Activated CD4-positive, alpha-beta T cell treated with anti-CD3 and anti-CD28 coated beads for 4 hours (primary cell): ENCODE measurements around the gene TTLL11.

Source experiments
- DNase-seq, 2 donors: peaks; one replicate each; pipeline ENCODE4 v3.0.0-alpha.2; 2020

TTLL11 gene, protein sequence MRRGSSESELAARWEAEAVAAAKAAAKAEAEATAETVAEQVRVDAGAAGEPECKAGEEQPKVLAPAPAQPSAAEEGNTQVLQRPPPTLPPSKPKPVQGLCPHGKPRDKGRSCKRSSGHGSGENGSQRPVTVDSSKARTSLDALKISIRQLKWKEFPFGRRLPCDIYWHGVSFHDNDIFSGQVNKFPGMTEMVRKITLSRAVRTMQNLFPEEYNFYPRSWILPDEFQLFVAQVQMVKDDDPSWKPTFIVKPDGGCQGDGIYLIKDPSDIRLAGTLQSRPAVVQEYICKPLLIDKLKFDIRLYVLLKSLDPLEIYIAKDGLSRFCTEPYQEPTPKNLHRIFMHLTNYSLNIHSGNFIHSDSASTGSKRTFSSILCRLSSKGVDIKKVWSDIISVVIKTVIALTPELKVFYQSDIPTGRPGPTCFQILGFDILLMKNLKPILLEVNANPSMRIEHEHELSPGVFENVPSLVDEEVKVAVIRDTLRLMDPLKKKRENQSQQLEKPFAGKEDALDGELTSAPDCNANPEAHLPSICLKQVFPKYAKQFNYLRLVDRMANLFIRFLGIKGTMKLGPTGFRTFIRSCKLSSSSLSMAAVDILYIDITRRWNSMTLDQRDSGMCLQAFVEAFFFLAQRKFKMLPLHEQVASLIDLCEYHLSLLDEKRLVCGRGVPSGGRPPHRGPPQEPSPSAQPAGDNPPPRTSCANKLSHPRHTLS

DNA sequence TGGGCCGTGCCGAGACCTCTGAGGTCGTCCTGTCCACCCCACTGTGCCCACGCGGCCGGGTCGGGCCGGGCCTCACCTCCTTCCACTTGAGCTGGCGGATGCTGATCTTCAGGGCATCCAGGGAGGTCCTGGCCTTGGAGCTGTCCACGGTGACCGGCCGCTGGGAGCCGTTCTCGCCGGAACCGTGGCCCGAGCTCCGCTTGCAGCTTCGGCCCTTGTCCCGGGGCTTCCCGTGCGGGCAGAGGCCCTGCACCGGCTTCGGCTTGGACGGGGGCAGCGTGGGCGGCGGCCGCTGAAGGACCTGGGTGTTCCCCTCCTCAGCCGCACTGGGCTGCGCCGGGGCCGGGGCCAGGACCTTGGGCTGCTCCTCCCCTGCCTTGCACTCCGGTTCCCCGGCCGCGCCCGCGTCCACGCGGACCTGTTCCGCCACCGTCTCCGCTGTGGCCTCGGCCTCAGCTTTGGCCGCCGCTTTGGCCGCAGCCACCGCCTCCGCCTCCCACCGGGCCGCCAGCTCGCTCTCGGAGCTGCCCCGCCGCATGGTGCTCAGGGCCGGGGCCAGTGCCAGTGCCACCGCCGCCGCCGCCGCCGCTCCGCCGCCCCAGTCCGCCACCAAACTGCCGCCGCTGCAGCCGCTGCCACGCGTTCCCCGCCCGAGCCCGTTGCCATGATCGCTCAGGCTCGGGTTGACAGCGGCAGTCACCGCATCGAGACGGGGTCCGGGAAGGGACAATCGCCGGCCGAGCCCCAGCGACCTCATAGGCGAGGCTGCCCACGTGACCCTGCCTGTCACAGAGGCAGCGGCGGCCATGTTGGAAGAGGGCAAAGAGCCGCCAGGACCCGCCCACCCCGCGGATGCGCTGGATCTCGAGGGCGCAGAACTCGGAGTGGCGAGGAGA lies at the start of gene TTLL11:
Gene TTLL11 (minus strand): TSS at position 698 of the 896 bp plus-strand sequence. CDS start 160 bp downstream, at position 538.
- DNase-seq = peak; percentile 95 to 96

DNA sequence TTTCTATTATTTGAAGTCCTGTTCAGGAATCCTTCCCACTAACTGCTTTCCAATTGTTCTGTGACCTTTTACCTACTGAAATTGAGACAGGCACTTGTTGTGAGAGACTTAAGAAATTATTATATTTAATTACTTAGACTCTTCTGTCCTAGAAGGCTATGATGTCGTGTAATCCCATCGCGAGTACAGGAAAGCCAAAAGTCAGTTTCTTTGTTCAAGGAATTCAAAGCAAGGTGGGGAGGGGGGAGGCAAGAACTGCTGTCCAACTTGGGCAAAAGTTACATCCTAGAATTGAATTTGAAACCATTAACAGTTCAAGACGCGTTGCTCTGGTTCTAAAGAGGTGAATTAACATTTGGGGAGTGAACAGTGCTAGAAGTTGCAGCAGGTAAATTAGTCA lies 48.6 kb upstream of the TTLL11 start:
- no peak for DNase-seq

DNA sequence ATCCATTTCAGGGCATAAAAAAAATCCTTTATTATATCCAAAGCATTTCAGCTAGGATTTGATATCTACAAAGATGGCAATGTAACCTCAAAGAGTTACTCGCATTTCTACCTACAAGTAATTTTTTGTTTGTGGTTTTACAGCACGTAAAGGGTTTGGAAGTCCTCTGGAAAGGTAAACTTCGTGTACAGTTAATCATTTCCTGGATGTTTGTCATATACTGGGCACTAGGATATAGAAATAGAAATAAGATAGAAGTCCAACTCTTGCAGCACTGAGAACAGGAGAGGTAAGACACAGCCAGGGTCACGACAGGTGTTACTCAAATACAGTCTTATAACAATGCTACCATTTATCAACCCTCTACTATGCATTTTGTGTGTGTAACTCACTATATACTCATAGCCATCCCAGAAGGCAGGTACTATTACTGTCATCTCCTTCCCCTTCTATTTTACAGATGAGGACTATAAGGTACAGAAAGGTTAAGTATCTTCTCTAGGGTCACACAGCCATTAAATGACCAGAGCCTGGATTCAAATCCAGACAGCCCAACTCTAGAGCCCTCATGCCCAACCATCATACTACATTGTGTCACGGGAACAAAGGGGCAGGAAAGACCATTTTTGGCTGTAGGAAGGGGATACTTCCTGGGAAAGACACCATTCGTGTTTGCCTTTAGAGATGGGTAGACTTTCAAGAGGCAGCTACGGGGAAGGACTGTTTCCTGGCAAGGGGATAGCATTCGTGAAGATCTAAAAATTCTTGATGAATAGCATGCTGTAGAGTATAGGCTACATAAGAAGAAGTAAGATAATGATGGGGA lies 47.5 kb upstream of the TTLL11 start:
- DNase-seq = no peak

DNA sequence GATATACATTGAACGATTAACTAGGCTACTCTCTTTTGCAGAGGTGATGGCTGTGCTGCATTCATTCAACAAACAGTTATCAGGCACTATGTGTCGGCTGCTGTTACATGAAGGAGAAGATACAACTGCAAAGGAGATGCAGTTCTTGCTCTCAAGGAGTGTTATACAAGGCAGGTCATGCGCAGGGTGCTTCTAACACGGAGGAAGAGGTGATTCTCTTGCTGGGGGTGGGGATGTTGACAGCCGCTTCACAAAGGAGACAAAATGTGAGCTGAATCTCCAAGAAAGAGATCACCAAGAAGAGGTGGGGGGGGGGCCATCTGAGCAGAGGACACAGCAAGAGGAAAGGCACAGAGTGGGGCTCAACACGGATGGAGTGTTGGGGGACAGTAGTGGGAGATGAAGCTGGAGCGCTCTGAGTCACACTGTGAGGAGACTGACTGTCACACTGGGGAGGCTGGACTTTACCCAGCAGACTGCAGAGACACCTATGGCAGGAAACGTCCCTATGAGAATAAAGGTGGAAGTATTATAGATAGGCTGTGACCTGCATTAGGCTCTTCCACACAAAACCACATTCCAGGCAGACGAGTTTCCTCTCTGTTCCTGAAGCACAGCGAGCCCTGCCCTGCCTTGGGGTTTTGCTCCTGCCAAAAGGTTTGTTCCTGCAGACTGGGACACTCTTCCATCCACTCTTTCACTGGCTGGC lies 45.6 kb upstream of the TTLL11 start:
- DNase-seq = no peak

DNA sequence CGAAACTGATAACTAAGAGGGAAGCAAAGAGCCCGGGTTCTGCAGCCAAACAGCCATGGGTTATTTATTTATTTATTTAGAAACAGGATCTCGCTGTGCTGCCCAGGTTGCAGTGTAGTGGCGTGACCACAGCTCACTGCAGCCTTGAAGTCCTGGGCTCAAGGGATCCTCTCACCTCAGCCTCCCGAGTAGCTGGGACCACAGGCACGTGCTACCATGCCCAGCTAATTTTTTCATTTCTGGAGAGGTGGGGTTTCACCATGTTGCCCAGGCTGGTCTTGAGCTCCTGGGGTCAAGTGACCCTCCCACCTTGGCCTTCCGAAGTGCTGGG lies 42.4 kb upstream of the TTLL11 start:
- no peak for DNase-seq

DNA sequence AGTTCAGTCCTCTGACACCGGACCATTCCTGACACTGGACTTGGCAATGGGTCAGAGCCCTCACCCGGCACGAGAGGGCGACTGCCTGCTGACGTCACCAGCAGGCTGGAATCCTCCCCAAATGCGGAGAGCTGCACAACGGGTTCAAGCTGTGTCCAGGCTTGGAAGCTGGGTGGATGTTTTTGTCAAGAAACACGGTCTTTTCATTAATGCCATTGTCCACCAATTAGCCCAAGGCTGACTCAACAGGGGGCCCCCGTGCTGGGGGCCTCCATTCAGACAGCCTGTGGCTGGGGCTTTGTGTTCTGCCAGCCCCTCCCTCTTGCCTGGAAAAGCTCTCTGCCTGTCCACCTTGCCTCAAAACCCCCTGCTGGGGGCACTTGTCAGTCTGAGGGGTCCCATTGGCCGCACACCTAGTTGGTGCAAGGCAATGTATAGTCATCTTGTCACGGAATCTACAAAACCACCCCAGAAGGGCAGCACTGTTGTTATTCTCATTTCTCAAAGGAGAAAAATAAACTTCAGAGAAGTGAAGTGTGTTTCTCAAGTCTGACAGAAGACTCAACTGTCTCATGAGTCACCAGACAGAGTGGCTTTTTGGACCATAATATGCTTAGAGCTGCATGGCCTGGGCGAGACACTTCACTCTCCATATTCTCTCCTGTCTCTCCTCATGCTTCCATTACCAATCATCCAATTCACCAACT lies 41.9 kb upstream of the TTLL11 start:
- no peak for DNase-seq

DNA sequence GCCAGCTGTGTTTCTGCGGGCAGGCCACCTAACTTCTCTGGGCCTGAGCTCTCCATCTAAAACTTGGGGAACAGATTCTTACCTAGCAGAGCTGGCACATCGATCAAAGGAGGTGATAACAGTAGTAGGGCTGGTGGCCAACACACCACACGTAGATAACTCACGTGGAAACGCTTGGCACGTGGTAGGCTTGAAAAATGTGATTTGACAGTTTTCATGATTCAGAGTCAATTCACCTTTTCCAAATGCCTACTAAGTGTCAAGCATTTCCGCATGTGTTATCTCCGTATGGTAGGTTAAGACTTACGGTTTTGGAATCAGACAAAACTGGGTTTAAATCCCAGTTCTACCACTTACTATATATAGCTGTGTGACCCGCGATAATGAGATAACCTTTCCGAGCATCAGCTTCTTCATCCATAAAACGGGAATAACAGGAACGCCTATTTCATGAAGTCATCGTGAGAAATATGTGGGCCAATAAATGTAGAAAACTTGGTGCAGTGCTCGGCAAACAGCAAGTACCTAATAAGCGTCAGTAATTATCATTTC lies 41.0 kb upstream of the TTLL11 start:
- DNase-seq = no peak

DNA sequence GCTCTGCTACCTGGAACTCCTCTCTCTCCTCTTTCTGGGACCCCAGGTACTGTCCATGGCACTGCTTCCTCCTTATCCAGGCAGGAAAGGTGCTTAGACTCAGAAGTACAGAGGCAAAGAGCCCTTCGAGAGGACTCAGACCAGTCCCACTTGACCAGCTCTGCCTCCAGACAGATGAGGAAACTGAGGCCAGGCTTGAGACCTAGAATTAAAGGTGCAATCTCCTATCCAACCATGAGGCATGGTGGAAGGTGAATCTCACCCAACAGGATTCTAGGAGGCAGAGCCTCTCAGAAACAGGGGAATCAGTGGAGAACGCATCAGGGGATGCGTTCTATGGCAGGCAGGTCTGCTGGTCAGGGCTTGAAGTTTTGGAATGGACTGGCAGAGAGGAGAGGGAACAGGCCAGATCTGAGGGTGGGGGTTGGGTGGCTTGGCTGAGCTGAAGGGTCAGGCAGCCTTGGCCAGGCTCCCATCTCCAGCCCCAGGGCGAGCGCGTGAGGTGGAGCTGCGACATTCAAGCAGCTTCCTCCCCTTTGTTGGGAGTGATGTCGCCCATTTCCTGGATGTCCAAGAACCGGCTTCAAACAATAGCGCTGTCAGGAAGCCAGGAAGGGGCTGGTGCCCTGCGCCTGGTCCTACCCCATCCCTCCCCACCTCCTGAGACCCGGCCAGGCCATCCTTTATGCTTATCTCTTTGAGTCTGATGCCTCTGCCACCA lies 40.3 kb upstream of the TTLL11 start:
- DNase-seq = no peak

DNA sequence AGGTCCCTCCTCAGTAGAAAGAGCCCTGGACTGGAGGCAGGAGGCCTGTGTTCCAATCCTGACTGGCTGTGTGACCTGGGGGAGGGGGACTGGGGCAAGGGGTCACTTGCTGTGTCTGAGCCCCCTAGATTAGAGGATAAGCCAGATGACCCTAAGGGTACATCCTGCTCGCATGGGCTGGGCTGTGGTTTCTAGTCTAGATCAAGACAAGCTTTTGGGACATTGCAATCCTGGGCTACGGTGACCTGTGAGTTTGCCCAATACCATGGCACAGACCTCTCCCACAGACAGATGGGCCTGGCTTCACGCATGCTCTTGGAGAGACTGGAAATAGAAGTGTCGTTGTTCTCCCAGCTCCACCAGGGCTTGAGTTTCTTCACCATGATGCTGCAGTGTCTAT lies 39.4 kb upstream of the TTLL11 start:
- DNase-seq = no peak

DNA sequence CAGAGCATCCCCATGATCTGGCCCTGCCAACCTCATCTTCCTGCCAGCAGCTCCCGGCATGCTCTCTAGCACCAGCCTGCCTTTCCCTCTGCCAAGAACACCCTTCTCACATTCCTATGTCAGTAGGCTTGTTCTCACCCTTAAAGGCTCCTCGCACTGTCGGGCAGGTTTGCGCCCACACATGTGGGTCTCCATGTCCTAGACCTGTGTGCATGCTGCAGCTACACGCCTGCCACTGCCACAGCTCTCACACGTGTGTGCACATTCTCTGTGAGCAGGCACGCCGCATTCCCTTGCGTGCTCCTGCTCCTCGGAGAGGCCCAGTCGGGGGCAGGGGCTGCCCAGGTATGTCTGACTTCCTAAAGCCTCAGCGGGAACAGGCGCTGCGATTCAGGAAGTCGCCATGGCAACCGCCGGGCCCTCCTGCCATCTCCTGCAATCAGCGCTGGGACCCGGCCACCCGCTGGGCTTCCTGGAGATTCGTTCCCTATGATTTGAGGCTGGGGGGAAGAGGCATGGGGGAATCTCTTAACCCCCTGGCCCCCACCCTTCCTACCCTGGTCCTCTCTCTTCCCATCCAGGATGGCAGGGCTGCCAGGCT lies 38.4 kb upstream of the TTLL11 start:
- DNase-seq = no peak

DNA sequence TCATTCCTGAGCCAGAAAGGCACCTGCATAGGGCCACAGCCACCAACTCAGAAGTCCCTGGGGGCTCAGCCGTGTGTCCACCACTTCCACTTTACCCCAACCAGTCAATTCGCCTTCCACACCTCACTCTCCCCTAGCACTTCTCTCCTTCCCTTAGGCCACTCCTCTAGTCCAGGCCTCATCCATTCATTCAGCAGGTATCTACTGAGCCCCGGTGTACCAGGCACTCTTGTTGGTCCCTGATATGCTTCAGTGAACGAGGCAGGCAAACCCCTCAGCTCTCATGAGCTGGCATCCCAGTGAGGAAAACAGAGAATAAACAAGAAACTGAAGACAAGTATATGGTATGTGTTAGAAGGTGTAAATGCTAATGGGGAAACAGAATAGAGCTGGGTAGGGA lies 37.7 kb upstream of the TTLL11 start:
- no peak for DNase-seq

DNA sequence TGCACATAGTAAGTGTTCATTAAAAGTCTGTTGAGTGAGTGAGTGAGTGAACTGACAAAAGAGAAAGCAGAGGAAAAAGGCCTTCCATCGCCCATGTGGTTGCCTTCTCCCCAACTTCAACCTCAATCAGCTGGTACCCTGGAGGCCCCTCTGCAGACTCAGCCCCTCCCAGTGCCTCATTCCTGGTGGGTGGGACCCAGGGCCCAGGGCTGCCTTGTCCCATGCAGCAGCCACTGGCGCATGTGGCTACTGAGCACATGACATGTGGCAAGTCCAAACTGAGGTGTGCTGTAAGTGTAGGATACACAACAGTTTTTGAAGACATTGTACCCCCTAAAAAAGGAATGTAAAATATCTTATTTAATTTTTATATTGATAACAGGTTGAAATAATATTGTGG lies 36.9 kb upstream of the TTLL11 start:
- no peak for DNase-seq

DNA sequence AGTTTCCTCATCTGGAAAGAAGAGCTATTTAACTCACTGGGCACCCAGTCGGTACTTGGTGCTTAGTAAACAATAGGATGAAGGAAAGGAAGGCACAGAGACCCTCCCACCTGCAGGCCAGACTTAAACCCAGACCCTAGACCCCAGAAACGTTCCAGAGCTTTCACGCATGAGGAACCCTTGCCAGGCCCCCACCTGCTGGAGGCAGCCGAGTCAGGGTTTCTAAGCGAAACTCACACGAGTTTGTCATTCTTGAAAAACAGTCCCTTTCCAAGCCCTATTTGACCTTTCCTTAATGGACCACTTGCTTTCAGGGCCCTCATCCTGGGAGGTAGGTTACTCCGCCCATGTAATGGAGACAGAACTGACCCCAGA lies 35.8 kb upstream of the TTLL11 start:
- DNase-seq = no peak

DNA sequence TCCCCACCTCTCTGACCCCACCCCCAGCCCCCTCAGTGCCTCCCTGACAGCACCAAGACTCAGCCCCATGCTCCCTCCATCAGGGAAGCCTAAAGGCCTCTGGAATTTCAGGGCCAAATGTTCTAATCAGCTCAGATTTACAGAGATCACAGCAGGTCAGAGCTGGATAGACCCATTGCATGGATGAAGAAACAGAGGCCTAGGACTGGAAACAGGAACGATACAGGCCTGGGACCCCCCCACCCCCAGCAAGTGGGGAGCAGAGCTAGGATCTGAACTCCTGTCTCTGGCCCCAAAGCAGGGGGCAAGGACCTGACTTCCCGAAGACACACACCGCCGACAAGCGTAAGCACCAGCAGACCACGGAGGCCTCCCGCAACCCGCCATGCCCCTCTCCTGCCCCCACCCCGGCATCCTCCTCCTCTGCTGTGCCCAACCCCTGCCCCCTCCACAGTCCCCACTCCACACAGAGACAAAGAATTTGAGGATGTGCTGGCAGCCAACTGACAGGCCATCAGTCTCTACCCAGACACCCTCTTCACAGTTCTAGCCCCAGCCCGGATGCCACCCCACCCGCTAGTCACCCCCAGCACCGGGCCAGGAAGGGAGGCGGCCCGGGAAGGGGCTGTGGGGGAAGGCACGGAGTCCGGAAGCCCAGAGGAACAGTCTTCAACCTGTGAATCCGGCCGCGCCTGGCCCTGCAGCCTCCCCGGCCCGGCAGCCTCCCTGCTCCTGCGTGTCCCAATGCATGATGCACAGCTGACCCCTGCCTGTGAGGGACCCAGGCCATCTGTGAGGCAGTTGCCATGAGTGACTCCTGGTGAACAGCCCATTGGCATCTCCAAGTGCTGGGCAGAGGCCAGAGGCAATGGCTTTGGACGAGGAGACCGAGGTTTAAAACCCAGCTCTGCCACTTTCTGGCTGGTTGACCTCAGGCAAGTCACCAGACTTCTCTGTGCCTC lies 35.2 kb upstream of the TTLL11 start:
- DNase-seq = no peak

DNA sequence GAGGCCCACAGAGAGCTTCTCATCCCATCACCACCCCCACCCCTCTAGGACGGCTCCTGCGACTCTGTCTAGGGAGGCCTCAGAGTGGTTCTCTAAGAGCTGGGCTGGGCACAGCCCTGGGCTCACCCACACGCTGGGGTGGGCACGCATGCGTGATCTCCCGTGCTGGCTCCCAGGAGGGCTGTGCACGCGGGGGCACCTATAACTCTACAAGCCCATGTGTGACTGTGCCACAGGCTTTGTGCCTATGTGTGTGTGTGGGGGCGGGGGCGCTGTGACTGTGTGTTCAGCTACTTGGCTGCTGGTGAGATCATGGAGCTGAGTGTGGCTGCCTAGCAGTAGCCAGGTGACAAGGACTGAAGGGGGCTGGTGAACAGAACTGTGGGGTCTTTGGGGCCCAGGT lies 34.3 kb upstream of the TTLL11 start:
- DNase-seq = peak in 1 of 2 donors; percentile 27

DNA sequence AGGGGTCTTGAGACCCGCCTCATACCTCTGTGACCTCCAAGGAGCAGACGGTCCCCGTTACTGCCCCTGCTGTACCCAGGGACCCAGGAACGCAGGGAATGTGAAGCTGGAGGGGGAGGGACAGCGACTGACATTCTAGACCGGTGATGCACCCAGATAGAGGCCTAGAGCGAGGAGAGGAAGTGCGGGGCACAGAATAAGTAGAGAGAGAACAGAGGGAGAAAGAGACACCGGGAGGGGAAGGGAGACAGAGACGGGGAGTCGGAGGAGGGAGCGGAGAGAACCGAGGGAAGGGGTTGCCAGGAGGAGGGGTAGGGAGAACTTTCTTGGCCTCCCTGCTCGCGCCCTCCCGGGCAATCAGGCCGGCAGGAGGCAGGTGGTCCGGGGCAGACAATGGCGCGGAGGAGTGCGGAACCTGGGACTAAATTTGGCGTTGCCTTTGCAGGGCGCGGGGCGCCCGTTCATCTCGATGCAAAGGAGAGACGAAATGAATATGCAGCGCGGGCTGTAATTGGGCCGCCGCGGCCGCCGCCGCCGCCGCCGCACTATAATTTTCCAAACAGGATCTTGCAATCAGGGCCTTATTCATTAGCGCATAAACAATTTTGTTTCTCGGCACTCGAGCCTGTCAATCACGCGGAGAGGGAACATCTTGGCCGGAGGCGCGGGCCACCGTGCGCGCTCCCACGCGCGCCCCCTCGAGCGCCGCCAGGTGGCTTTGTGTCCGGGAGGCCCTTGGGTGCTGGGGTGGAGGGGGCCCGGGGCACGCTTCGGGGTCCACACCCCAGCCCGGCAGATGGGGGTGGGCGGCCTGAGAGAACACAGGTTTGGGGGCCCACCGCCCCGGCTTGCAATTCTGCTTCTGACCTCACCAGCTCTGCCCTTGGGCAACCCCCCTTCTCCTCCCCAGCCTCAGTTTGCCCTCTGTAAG lies 33.5 kb upstream of the TTLL11 start:
- no peak for DNase-seq
